Measurements from ENCODE around the gene OR10A3. TPM values are rescaled to one million over a fixed set of nuclear protein-coding genes. Genes with fewer than 3 reads are reported as not detected.

Gene OR10A3
- total RNA-seq, 1 donor from 2014 or later: 0.45 TPM

DNA sequence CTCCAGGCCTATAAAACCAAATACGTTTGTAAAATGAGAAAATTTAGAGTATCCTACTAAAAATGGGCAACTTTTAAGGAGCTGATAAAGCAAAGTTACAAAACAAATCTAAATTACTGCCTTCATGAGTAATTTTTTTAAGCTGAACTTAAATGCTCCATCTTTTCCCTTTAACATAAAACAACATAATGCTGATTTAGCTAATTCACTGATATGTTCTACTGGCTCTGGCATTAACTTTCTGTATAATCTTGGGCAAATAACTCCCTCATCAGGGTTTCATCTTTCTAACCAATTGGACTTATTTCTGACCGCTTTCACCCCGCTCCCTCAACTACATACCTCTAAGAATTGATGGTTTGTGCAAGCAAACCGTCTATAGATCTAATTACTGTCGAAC is 362 bp downstream of the OR10A3 start:
- DNase-seq (ENCODE audit: low read depth): no peak

DNA sequence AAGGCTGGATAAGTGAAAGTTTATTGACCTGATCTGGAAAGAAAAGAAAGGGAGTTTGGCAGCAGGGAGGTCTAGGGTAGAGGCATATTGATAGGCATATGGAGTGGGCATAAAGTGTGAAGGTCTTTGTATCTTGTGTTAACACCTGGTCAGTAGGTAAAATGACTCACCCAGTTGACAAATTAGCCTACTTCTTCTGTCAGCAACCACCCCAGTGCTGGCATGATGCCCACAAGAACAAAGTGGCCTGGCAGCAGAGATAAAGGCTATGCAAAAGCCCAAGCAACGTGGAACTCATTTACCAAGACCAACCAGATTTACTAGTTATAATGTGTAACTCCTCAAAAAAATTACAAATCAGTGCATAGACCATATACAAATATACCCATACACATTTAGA is 4.9 kb downstream of the OR10A3 start:
- no peak for DNase-seq (ENCODE audit: low read depth)

GRCh38 chr11:7931168-7931567 is 10.3 kb downstream of the OR10A3 start, which contains the start of gene OR10A6:
Gene OR10A6, minus strand, starts transcription at chr11:7931268. Its CDS starts 2,606 bp downstream, at chr11:7928662.
- no peak for DNase-seq (ENCODE audit: low read depth)

GRCh38 chr11:7927635-7928034 is 13.9 kb downstream of the OR10A3 start:
- no peak for DNase-seq (ENCODE audit: low read depth)

DNA sequence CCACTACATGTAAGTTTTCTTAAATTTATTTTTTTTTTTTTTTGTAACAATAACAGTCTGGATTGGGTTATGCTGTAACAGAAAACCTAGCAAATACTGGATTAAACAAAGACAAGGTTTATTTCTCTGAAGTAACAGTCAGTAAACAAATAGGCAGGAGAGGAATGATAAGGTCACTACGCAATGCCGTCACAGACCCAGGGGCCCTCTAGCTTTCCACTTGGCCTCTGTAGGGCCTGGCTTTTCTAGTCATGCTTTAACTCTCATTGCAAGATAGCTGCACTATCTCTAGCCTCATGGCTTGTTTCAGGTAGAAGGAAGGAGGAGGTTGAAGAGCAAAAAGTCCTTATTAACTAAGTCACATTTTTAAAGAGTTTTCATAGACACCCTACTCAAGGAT is 17.0 kb downstream of the OR10A3 start:
- no peak for DNase-seq (ENCODE audit: low read depth)

DNA sequence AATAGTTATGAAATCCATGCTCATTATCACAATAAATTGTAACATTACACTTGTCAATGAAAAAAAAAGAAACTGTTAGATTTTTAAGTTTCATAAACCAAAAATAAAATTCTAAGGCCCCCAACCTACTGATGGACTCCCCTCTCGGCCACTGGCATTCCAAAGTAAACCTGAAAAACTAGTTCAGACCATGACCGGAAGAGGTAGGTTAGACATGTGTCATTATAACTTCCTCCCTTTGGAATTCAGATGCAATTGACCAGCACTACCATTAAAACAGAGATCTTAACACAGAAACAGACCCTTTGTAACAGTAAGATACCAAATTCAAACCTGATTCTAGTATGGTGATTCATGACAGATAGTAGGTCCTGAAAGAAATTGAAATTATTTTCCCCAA is 23.4 kb downstream of the OR10A3 start:
- no peak for DNase-seq (ENCODE audit: low read depth)

GRCh38 chr11:7911011-7911410 is 30.5 kb downstream of the OR10A3 start:
- DNase-seq (ENCODE audit: low read depth): no peak

GRCh38 chr11:7910286-7910788 is 31.2 kb downstream of the OR10A3 start:
- DNase-seq (ENCODE audit: low read depth): no peak

DNA sequence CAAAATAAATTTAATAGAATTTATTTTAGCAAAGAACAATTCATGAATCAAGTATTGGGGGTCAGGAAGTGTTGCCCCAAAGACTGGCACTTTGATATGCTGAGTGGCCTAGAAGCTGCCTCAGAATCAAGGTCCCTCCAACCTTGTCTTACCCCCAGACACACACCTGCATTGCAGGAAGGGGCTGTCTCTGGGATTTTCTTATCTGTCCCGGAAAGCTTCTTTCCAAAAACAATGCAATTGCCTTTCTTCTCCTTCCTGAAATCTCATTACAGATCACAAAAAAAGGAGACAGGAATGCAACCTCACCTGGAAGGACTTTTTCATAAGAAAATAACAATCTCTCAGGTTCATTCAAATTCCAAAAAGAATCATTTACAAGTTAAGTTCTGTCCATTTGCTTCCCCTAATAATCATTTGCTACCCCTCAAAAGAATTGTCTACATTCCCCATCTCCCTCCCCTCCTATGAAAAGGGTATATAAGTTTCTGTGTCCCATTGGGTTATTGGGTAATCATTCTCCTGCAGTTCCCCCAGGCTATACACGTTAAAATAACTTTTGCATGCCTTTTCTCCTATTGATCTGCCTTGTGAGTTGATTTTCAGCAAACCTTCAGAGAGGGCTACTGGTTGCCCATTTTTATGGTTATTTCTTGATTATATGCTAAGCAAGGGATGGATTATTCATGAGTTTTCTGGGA is 31.8 kb downstream of the OR10A3 start:
- DNase-seq (ENCODE audit: low read depth): no peak

DNA sequence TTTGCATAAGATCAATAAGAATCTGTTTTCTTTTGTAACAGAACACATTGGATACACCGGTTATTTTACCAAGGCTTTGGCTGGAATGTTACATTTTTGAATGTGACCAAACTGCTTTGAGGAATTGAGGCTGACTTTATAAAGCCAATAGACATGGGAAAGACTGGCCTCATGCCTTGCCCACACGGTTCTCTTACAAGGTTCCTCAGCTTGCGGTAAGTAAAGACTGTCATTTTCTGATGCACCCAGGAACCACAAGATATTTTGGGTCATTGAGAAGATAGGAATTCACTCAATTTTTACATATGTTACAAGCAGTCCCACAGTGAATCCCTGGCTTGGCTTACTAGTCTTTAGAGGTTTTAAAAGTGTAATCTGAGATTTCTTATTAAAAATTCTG is 34.4 kb downstream of the OR10A3 start:
- DNase-seq (ENCODE audit: low read depth): no peak

DNA sequence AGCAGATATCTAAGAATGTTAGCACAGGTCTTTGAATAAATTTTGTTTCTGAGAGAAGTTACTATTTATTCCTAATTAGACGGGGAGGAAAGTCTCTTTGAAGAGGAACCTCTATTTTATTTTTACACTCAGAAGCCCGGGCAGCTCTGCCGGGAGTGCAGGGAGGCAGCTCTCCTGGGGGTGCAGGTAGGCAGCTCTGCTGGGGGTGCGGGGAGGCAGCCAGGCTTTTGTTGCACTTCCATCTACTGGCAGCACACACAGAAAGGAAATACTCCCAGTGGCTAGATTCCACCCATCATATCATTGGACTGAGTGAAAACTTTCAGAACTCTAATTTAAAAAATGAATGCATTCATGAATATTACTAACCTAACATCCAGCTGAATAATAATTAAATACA is 35.0 kb downstream of the OR10A3 start:
- no peak for DNase-seq (ENCODE audit: low read depth)

DNA sequence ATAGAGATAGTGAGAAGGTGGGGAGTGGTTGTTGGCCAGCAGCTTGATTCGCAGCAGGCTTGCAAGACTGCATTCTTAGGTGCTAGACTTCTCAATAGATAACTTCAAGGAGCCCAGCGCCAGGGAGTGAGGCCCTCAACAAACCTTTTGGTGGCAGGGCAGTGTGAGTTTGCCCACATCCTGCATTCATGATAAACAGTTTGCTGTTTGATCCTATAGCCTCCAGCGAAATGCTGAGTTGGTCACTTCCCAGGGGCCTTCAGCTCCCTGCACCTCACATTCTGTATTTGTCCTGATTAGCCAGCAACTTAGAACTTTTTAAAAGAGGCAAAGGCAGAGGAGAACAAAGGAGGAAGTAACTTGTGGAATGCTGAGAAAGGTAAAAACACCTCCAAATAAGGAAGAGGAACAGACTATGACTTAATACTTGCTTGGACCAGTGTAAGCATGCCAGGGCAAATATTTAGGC is 35.5 kb downstream of the OR10A3 start:
- DNase-seq (ENCODE audit: low read depth): no peak

DNA sequence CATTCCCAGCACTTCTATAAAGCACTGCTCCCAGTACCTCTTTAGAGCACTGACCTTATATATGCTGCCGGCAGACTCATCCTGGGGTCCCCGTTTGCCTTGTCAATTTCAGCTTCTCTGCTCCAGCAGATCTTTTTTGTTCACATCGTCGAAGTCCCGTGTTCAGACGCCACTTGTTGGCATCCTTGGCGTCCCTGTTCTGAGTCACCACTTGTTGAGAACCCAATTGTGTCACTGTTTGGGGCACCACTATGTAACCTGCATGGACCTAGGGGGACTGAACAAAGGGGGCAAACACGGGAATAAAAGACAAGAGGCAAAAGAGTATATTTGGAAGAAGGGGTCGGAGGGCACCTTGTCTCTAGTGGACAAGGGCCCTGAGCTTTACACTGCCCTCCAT is 36.0 kb downstream of the OR10A3 start:
- no peak for DNase-seq (ENCODE audit: low read depth)

DNA sequence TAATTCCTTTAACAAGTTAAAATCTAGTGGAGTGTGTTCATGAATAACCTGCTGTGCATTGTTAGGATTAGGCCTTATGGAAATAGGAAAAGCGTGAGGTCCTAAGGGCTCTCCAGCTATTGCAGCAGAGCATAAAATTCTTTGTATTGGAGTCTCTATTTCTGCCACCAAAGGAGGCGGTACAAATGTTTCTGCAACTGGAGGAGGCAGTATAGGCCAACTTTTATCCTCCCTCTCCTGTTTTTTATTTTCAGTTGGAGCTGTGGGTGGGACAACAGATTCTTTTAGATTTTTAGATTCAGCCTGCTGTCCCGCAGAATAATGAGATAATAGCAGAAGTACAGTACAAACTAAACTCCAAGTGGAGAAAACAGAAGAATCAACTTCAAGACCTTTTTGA is 36.6 kb downstream of the OR10A3 start:
- peak; percentile 58 for DNase-seq (ENCODE audit: low read depth)

GRCh38 chr11:7903940-7904339 is 37.6 kb downstream of the OR10A3 start:
- no peak for DNase-seq (ENCODE audit: low read depth)

- DNase-seq (ENCODE audit: low read depth): no peak
These were observed 40.1 kb downstream of the OR10A3 start for GRCh38 chr11:7901319-7901854.

DNA sequence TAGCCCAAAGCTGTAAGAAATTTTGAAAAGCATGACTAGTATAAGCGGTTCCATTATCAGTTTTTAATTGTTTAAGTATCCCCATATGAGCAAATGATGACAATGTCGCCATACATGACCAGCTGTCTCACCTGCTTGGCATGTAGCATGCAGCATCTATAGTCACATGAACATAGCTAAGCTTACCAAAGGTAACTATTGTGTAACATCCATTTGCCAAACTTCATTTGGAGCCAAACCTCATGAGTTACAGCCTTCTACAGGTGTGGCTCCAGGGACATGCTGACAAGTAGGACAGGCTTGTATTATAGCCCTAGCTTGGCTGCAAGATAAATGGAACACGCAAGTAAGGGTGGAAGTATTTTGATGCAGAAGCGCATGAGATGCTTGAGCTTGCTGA is 40.8 kb downstream of the OR10A3 start:
- no peak for DNase-seq (ENCODE audit: low read depth)

DNA sequence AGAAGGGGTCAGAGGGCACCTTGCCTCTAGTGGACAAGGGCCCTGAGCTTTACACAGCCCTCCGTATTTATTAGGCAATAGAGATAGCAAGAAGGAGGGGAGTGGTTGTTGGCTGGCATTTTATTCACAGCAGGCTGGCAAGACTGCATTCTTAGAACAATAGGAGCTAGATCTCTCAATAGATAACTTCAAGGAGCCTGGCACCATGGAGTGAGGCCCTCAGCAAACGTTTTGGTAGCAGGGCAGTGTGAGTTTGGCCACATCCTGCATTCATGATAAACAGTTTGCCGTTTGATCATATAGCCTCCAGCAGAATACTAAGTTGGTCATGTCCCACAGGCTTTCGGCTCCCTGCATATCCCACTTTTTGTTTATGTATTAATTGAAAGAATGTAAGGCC is 42.1 kb downstream of the OR10A3 start:
- DNase-seq (ENCODE audit: low read depth): no peak

GRCh38 chr11:7898666-7899283 is 42.7 kb downstream of the OR10A3 start:
- DNase-seq (ENCODE audit: low read depth): no peak

- no peak for DNase-seq (ENCODE audit: low read depth)
These were observed 45.3 kb downstream of the OR10A3 start for GRCh38 chr11:7896009-7896785.

GRCh38 chr11:7894251-7894650 is 47.3 kb downstream of the OR10A3 start:
- DNase-seq (ENCODE audit: low read depth): no peak

- no peak for DNase-seq (ENCODE audit: low read depth)
These were observed 47.7 kb downstream of the OR10A3 start for GRCh38 chr11:7893796-7894195.

Data from myocyte (in vitro differentiated cells).